Measurements from ENCODE around the gene FAM53B.

The FAM53B gene

DNA sequence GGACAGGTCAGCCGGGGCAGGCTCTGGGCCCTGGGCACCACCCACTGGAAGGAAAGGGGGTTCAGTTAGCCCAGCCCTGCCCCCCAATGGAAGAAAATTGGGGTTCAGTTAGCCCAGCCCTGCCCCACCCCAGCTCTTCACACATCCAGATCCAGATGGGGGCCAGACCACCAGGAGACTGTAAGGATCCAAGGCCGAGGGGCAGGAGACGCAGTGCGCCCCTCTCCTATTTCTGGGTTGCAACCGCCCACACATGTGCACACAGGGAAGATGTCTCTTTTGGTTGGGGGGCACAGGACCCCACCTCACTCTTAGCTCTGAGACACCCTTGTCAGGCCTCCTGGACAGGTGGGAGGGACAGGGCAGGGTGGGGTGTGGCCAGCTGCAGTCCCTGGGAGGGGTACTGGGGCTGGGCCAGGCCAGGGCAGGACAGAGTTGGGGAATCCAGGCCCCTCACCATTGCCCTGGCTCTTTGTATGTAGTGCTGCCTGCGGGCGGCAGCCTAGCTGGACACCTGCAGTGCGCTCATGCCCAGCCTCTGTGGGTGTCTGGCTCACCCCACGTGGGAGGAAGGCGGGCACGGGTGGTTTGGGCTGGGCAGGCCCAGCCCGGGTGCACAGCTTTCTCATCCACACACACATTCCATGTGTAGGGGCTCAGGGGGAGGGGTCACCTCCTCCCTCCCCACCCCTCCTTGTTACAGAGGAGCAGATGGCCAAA lies 141.4 kb downstream of the FAM53B start:
- POLR2A ChIA-PET (ENCODE audit: low non-redundant PET), result no interaction called here
- no peak for DNase-seq (ENCODE audit: low spot score)
- no peak overlapping the region for H3K27ac ChIP-seq
- CTCF ChIA-PET, result interaction anchor here (0.7 kb wide), 1 partner anchor 1178 kb away, joined by 4 read pairs; no protein-coding TSS in a partner anchor
- TF ChIP-seq, protein P1, sequence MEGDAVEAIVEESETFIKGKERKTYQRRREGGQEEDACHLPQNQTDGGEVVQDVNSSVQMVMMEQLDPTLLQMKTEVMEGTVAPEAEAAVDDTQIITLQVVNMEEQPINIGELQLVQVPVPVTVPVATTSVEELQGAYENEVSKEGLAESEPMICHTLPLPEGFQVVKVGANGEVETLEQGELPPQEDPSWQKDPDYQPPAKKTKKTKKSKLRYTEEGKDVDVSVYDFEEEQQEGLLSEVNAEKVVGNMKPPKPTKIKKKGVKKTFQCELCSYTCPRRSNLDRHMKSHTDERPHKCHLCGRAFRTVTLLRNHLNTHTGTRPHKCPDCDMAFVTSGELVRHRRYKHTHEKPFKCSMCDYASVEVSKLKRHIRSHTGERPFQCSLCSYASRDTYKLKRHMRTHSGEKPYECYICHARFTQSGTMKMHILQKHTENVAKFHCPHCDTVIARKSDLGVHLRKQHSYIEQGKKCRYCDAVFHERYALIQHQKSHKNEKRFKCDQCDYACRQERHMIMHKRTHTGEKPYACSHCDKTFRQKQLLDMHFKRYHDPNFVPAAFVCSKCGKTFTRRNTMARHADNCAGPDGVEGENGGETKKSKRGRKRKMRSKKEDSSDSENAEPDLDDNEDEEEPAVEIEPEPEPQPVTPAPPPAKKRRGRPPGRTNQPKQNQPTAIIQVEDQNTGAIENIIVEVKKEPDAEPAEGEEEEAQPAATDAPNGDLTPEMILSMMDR (conservative IDR thresholded peaks at IDR 0.05; ENCODE audit: low read depth), result no peak

- no peak for DNase-seq (ENCODE audit: low spot score)
- TF ChIP-seq, protein P1 (conservative IDR thresholded peaks at IDR 0.05; ENCODE audit: low read depth), result no peak
- POLR2A ChIA-PET (ENCODE audit: low non-redundant PET), result no interaction called here
- CTCF ChIA-PET, result no interaction called here
- H3K27ac ChIP-seq, result no peak overlapping the region
These were observed 142.0 kb downstream of the FAM53B start for GRCh38 chr10:124602121-124602561.

DNA sequence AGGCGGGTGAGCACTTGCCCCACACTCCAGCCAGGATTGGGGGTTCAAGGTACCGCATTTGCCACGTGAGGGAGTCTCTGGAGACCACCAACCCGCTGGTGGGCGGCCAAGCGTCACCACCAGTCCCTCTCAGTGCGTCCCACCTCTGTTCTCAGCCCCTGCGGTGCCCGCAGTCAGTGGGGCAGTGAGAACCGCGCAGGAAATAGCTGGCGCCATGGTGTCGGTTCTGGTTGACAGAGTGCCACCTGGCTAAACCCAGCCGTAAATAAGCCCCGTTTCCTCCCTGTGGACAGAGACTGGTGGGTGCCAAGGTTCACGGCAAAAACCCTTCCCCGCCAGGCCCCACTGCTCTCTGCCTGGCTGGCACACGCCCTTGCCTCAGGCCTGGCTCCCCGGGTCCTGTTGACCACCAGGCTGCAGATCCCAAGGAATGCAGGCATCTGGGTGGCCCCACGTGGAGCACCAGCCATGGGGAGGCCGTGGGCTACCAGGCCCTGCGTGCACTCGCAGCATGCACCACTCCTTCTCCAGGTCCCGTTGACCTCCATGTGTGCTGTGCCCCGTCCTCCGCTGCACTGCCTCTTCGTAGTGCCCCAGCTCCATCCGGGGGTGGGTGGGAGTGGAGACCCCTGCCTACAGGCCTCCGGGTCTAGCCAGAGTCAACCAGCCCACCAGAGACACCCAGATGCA lies 142.6 kb downstream of the FAM53B start:
- no peak for DNase-seq (ENCODE audit: low spot score)
- ChIA-PET CTCF (interaction anchor here (1.1 kb wide), 1 partner anchor 26 kb away, joined by 3 read pairs; no protein-coding TSS in a partner anchor), POLR2A (ENCODE audit: low non-redundant PET) (no interaction called here)
- TF ChIP-seq, protein P1 (conservative IDR thresholded peaks at IDR 0.05; ENCODE audit: low read depth), result no peak
- no peak overlapping the region for H3K27ac ChIP-seq

DNA sequence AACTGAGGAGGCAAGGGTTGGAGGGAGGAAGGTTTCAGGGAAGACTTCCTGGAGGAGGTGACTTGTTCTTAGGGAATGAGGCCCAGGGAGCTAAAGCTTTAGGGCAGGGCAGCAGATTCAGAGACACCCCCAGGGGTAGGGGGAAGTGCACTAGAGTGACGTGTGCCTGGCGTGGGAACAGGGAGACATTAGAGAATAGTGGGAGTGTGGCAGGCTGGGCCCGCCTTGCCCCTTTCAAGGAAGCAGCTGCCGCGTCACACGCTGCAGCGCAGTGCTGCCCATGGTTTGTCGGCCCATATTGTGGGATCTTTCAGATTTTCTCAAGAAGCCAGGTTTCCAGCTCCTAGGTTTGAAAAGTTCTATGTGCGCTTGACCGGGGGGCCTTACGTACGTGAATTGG lies 143.2 kb downstream of the FAM53B start:
- ChIA-PET CTCF (interaction anchor here (1.1 kb wide), 1 partner anchor 26 kb away, joined by 3 read pairs; no protein-coding TSS in a partner anchor), POLR2A (ENCODE audit: low non-redundant PET) (no interaction called here)
- TF ChIP-seq, protein P1 (conservative IDR thresholded peaks at IDR 0.05; ENCODE audit: low read depth), result no peak
- no peak for DNase-seq (ENCODE audit: low spot score)
- H3K27ac ChIP-seq, result no peak overlapping the region

- CTCF ChIA-PET, result interaction anchor here (0.6 to 1.5 kb wide), 3 partner anchors 9 to 25 kb away, joined by 3 to 4 read pairs (median 3); no protein-coding TSS in a partner anchor
- no peak overlapping the region for H3K27ac ChIP-seq
- TF ChIP-seq, protein P1 (conservative IDR thresholded peaks at IDR 0.05; ENCODE audit: low read depth), result no peak
- POLR2A ChIA-PET (ENCODE audit: low non-redundant PET), result no interaction called here
- DNase-seq (ENCODE audit: low spot score), result no peak
These were observed 143.9 kb downstream of the FAM53B start for GRCh38 chr10:124600051-124600880.

- DNase-seq (ENCODE audit: low spot score), result no peak
- POLR2A ChIA-PET (ENCODE audit: low non-redundant PET), result no interaction called here
- H3K27ac ChIP-seq, result no peak overlapping the region
- CTCF ChIA-PET, result interaction anchor here (0.6 to 1.5 kb wide), 2 partner anchors 10 to 20 kb away, joined by 3 to 4 read pairs; no protein-coding TSS in a partner anchor
- TF ChIP-seq, protein P1 (conservative IDR thresholded peaks at IDR 0.05; ENCODE audit: low read depth), result no peak
These were observed 144.6 kb downstream of the FAM53B start for GRCh38 chr10:124599588-124600050.
